ENCODE data around the gene TP53TG5. TPM values are rescaled to one million over a fixed set of nuclear protein-coding genes. Genes with fewer than 3 reads are reported as not detected.

Gene TP53TG5
- total RNA-seq, 1 donor from 2014 or later = not detected

DNA sequence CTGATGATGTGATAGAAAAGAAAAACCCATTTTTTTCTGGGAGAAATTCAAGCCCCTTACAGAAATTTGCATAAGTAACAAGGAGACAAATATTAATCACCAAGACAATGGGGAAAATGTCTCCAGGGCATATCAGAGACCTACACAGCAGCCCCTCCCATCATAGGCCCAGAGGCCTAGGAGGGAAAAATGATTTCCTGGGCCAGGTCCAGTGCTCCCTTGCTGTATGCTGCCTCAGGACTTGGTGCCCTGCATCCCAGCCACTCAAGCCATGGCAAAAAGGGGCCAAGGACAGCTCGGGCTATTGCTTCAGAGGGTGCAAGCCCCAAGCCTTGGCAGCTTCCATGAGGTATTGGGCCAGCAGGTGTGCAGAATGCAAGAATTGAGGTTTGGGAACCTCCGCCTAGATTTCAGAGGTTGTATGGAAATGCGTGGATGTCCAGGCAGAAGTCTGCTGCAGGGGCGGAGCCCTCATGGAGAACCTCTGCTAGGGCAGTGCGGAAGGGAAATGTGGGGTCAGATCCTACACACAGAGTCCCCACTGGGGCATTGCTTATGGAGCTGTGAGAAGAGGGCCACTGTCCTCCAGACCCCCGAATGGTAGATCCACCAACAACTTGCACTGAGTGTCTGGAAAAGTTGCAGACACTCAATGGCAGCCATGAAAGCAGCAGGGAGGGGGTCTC is 22.4 kb upstream of the TP53TG5 start:
- intact Hi-C loops (cut with DNase I) = no loop called here
- TF ChIP-seq, protein P1, sequence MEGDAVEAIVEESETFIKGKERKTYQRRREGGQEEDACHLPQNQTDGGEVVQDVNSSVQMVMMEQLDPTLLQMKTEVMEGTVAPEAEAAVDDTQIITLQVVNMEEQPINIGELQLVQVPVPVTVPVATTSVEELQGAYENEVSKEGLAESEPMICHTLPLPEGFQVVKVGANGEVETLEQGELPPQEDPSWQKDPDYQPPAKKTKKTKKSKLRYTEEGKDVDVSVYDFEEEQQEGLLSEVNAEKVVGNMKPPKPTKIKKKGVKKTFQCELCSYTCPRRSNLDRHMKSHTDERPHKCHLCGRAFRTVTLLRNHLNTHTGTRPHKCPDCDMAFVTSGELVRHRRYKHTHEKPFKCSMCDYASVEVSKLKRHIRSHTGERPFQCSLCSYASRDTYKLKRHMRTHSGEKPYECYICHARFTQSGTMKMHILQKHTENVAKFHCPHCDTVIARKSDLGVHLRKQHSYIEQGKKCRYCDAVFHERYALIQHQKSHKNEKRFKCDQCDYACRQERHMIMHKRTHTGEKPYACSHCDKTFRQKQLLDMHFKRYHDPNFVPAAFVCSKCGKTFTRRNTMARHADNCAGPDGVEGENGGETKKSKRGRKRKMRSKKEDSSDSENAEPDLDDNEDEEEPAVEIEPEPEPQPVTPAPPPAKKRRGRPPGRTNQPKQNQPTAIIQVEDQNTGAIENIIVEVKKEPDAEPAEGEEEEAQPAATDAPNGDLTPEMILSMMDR (IDR thresholded peaks at IDR 0.05) = no peak
- Histone ChIP-seq H3K4me1 (peaks cover 2% of the 10 kb centered on the region), H3K9me3 (no peaks in the 10 kb centered on the region), H3K27ac (no peak overlapping the region), H3K27me3 (no peaks in the 10 kb centered on the region), H3K36me3 (no peaks in the 10 kb centered on the region), H3K4me3 (no peak overlapping the region)
- DNase-seq (no peak), ATAC-seq (no peak)

DNA sequence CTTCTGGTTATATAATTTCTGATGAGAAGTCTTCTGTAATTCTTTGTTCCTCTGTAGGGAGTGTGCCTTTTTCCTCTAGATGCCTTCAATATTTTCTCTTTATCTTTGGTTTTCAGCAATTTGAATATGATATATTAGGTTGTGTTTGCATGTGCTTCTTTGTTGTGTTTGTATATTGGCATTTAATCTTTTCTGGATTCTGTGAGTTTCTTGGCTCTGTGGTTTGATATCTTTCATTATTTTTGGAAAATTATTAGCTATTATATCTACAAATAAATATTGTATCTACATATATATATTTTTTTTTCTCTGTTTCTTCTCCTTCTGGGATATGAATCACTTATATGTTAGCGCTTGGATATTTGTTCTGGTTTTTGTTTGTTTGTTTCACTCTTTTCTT is 20.9 kb upstream of the TP53TG5 start:
- Histone ChIP-seq H3K9me3 (no peaks in the 10 kb centered on the region), H3K36me3 (no peaks in the 10 kb centered on the region), H3K4me3 (no peak overlapping the region), H3K27me3 (no peaks in the 10 kb centered on the region), H3K27ac (no peak overlapping the region), H3K4me1 (no peaks in the 10 kb centered on the region)
- TF ChIP-seq, protein P1 (IDR thresholded peaks at IDR 0.05) = no peak
- DNase-seq (no peak), ATAC-seq (no peak)
- intact Hi-C loops (cut with DNase I) = no loop called here

DNA sequence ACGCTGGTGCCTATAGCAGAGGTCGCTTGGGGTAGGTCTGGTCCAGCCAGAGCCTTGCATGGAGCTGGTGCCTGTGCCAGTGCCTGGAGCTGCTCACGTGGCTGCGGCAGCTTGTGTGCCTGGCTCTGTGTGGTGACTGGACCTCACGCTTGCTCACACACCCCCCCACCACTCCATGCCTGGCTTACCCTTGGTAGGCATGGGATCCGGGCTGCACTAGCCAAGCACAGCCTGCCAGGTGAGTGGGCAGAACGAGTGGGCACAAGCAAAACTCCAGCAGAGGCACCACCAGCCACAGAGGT is 16.9 kb upstream of the TP53TG5 start:
- Histone ChIP-seq H3K4me1 (no peaks in the 10 kb centered on the region), H3K27ac (no peak overlapping the region), H3K9me3 (no peaks in the 10 kb centered on the region), H3K36me3 (no peaks in the 10 kb centered on the region), H3K27me3 (no peaks in the 10 kb centered on the region), H3K4me3 (no peak overlapping the region)
- peak; percentile 24 for ATAC-seq
- no peak for DNase-seq
- TF ChIP-seq, protein P1 (IDR thresholded peaks at IDR 0.05) = no peak
- intact Hi-C loops (cut with DNase I) = no loop called here

DNA sequence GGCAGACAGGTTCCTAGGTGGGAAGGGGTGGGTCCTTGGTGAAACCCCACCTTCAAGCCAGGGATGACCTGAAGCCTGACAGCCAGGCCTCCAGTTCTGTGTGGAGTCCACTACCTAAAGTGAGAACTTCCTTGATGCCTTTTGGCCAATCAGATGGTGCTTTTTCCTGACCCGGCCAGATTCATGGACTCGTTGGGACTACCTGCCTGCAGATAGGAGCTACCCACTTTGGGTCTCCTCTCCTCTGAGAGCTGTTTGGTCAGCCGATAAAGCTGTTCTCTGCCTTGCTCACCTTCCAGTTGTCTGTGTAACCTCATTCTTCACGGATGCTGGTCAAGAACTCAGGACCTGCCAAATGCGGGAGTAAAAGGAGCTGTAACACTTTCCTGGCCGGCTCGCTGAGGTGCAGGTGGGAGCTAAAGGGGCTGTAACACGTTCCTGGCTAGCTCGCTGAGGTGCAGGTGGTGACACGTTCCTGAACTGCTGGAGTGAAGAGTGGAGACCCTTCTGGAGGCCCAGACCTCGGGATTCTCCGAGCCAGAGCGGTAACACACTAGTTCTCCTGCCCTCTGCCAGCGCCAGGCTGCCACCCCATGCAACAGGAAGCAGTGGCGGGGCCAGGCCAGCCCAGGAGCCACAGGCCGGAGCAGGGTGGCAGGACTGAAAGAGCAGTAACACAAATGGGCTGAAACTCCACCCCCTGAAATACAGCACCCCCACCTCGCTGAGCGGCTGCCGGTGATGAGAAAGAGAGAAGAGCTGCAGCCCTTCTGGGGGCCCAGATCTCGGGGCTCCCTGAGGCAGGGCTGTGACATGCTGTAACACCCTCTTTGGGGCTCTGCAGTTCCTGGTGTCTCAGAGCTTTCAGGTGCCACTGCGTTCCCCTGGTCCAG is 16.3 kb upstream of the TP53TG5 start:
- H3K27ac ChIP-seq = no peak overlapping the region
- no peaks in the 10 kb centered on the region for H3K36me3 ChIP-seq
- TF ChIP-seq, protein P1 (IDR thresholded peaks at IDR 0.05) = no peak
- no peaks in the 10 kb centered on the region for H3K9me3 ChIP-seq
- H3K4me1 ChIP-seq = no peaks in the 10 kb centered on the region
- H3K27me3 ChIP-seq = no peaks in the 10 kb centered on the region
- intact Hi-C loops (cut with DNase I) = no loop called here
- no peak overlapping the region for H3K4me3 ChIP-seq
- ATAC-seq = no peak
- no peak for DNase-seq

DNA sequence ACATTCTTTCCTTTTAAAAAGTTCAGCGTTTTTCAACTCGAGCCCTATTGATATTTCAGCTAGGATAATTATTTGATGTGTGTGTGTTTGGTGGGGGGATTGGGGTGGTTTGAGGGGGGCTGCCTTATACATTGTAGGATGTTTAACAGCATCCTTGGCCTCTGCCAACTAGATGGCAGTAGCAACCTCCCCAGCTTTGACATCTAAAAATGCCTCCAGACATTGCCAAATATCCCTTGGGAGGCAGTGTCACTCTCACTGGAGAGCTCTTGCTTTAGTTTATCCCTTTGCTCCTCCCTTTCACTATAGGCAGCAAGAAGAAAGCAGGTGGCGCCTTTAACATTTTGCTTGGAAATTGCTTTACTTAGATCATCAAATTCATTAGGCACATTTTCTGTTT is 14.6 kb upstream of the TP53TG5 start:
- DNase-seq = no peak

More for the DNA sequence above, 14.6 kb upstream of the TP53TG5 start:
- H3K9me3 ChIP-seq = no peaks in the 10 kb centered on the region
- H3K27ac ChIP-seq = no peak overlapping the region
- no peak overlapping the region for H3K4me3 ChIP-seq
- TF ChIP-seq, protein P1 (IDR thresholded peaks at IDR 0.05) = peak; percentile 14
- no peaks in the 10 kb centered on the region for H3K36me3 ChIP-seq
- no peak for ATAC-seq
- intact Hi-C loops (cut with DNase I) = no loop called here
- H3K4me1 ChIP-seq = no peaks in the 10 kb centered on the region
- no peaks in the 10 kb centered on the region for H3K27me3 ChIP-seq
